Measurements from ENCODE around the gene TMEM52B.
A peak's percentile ranks its signal among the peaks of the same experiment; 100 is the strongest.

The TMEM52B gene

DNA sequence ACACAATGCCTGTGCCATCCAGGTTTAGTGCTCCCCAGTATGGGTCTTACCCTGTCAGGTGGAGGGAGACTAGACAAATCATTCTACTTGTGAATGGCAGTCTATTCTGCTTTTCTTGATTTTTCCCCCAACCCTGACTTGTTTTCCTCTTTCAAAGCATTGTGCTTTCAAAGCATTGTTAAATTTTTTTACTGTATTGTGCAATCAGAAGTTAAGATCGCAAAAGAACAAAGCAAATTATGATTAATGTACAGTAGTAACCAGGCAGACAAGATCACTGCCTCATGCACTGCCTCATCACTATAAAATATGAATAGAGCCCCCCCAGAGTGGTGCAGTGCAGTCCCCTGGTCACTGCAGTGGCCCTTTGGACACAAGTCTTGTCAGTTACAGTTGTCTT lies 47.9 kb downstream of the TMEM52B start:
- H3K4me3 ChIP-seq (ENCODE audit: low read length) = no peak overlapping the region
- no peak for DNase-seq (ENCODE audit: low read depth, low spot score)

DNA sequence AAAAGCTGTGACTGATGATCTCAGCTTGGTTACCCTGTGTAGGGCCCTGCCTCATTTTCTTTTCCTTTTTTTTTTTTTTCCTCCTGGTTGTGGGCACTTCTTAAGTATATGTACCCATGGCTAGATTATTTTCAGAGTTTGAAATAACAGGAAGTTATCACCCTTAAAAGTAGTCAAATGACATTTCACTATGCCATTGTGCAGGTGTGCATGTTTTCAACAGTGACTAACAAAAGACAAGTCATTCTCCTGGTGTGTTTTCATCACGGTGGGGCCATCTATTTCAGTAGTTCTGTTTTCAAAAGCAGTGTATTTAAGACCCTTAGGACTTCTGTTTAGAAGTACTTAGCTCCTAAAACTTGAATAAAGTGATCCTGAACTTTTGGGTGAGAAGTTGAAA lies 48.8 kb downstream of the TMEM52B start:
- DNase-seq (ENCODE audit: low read depth, low spot score) = no peak
- no peak overlapping the region for H3K4me3 ChIP-seq (ENCODE audit: low read length)

DNA sequence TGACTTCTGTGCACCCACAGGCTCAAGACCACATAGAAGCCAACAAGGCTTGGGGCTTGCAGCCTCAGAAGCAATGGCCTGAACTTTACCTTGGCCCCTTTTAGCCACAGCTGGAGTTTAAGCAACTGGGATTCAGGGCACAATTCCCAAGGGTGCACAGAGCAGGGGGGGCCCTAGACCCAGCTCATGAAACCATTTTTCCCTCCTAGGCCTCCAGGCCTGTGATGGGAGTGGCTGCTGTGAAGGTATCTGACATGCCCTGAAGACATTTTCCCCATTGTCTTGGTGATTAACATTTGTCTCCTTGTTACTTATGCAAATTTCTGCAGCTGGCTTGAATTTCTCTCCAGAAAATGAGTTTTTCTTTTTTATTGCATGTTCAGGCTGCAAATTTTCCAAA lies 55.7 kb downstream of the TMEM52B start:
- DNase-seq (ENCODE audit: low read depth, low spot score) = no peak
- no peak overlapping the region for H3K4me3 ChIP-seq (ENCODE audit: low read length)

DNA sequence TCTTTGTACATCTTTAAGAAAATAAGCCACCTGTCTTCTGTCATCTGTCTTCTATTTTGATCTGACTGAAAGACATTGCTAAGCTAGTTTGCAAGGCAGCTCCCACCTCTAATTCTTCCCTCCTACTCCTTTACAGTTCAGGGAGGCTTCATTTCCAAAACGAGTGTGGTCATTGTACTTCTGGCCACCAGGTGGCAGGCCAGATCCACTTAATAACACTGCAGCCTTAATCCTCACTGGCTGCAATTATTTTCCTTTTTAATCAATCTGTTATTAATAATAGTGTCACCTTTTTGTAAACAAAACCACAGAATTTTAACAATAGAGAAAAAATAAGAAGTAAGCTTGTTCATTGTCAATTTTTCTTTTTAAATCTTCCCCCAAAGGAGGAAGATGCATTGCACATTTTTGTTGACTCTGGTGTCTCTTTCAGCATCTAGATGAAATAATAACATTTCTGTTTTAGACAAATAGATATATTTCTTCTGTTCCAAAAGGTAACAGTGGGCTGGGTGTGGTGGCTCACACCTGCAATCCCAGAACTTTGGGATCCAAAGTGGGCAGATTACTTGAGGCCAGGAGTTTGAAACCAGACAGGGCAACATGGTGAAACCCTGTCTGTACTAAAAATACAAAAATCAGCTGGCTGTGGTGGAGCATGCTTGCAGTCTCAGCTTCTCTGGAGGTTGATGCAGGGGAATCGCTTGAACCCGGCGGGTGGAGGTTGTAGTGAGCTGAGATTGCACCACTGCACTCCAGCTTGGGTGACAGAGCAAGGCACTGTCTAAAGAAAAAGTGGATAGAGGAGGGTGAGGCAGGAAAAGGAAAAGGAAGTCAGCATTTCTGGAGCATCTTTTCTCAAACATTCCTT lies 57.2 kb downstream of the TMEM52B start:
- H3K4me3 ChIP-seq (ENCODE audit: low read length) = no peak overlapping the region
- peak; percentile 45 for DNase-seq (ENCODE audit: low read depth, low spot score)

DNA sequence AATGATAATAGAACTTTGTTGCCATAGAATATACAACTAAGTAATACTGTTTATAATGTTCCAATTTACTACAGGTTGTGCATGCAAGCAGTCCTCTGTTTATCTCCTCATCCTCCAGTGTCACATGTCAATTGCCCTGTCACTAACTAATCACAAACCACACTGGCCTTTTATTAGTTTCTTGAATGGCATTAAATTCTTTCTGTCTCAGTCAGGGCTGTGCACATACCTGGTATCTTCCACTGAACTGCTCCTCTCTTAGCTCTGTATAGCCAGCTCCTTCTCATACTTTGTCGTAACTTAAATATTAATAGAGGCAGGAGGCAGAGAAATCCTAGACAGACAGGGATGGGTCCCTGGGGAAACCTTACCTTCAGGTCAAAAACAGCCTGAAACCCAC lies 57.9 kb downstream of the TMEM52B start:
- no peak for DNase-seq (ENCODE audit: low read depth, low spot score)
- no peak overlapping the region for H3K4me3 ChIP-seq (ENCODE audit: low read length)

DNA sequence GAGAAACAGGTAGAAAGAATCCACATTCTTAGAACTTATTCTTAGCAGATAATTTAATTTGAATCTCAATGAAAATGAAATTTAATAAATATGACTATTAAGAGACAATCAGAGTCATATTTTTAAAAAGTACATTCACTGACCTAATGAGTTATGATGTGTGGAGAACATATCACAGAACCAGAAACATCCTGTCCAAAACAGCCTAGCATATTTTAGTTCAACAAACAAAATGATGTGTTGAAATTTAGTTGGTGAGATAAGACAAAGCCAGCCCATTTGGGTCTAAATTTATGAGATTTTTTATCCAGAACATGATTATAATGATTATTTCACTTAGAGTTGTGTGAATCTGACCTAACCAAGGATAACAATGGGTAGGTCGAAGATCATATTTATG lies 59.7 kb downstream of the TMEM52B start:
- DNase-seq (ENCODE audit: low read depth, low spot score) = no peak
- H3K4me3 ChIP-seq (ENCODE audit: low read length) = no peak overlapping the region

DNA sequence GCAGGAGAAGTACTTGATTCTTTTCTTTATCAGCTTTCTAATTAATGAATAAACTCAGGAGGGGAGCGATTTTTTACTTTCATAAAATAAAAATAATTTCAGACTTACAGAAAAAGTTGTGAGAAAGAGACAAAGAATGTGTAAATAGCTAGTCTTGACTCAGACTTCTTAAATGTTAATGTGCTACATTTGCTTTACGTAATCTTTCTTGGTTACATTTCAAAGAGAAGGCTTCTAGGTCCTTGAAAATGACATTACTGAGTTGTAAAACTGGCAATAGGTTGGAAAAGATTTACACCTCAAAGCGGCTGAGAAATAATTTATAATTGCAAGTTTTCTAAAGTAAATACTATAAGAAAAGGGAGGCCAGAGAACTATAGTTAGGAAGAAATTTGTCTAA lies 62.5 kb downstream of the TMEM52B start:
- no peak for DNase-seq (ENCODE audit: low read depth, low spot score)
- H3K4me3 ChIP-seq (ENCODE audit: low read length) = no peak overlapping the region
